ENCODE measurements around the gene COASY.
"Not testable (repeated sequence)": the region's sequence is repeated elsewhere in the genome, so short reads cannot be mapped to it uniquely, and the experiment has no call there.

COASY gene

DNA sequence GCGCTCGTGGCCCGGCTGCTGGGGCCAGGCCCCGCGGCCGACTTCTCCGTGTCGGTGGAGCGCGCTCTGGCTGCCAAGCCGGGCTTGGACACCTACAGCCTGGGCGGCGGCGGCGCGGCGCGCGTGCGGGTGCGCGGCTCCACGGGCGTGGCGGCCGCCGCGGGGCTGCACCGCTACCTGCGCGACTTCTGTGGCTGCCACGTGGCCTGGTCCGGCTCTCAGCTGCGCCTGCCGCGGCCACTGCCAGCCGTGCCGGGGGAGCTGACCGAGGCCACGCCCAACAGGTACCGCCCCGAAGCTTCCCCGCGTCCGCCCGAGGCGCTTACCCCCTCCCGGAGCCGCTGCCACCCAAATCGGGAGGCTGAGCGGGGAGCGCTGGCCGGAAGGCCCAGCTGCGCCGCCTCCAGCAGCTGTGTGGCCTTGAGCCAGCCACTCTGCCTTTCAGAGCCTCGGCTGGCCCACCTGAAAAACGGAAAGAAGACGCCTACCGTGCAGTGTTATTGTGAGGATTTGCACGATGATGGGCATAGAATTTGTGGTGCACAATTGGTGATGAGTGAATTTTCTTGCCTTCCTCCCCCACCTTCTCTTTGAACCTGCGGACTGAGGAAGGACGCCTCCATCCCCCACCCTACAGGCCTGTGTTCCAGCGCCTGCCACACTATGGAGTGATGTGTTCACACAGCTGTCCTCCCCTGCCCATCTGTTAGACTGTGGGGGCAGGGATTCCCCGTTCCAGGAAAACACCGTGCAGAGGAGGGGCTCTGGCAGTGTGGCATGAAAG is 25.4 kb upstream of the COASY start:
- Histone ChIP-seq H3K4me1 (ENCODE audit: low read length) (peaks cover 27% of the 10 kb centered on the region), H3K27me3 (ENCODE audit: low read depth, low read length) (no peaks in the 10 kb centered on the region), H3K9me3 (ENCODE audit: insufficient read depth, low read length) (no peaks in the 10 kb centered on the region), H3K4me2 (ENCODE audit: low read length) (peak overlapping the region; percentile 97), H3K36me3 (replicated peaks; ENCODE audit: low read depth, low read length) (peaks cover 25% of the 10 kb centered on the region), H3K9ac (ENCODE audit: low read length) (peak overlapping the region; percentile 93), H3K79me2 (ENCODE audit: low read length) (peaks cover 23% of the 10 kb centered on the region), H4K20me1 (ENCODE audit: insufficient read depth, low read length) (peaks cover 13% of the 10 kb centered on the region; the same call in 1 of the 2 replicates), H3K4me3 (ENCODE audit: low read length) (peak overlapping the region; percentile 84), H2AFZ (ENCODE audit: low read depth, low read length) (no peak overlapping the region), H3K27ac (ENCODE audit: low read length) (peak overlapping the region; percentile 53)
- TF ChIP-seq, protein P1, sequence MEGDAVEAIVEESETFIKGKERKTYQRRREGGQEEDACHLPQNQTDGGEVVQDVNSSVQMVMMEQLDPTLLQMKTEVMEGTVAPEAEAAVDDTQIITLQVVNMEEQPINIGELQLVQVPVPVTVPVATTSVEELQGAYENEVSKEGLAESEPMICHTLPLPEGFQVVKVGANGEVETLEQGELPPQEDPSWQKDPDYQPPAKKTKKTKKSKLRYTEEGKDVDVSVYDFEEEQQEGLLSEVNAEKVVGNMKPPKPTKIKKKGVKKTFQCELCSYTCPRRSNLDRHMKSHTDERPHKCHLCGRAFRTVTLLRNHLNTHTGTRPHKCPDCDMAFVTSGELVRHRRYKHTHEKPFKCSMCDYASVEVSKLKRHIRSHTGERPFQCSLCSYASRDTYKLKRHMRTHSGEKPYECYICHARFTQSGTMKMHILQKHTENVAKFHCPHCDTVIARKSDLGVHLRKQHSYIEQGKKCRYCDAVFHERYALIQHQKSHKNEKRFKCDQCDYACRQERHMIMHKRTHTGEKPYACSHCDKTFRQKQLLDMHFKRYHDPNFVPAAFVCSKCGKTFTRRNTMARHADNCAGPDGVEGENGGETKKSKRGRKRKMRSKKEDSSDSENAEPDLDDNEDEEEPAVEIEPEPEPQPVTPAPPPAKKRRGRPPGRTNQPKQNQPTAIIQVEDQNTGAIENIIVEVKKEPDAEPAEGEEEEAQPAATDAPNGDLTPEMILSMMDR (IDR thresholded peaks at IDR 0.05; ENCODE audit: low read depth, low read length): no peak
- no peak for TF ChIP-seq EZH2phosphoT487 (IDR thresholded peaks at IDR 0.05; ENCODE audit: low read depth)

DNA sequence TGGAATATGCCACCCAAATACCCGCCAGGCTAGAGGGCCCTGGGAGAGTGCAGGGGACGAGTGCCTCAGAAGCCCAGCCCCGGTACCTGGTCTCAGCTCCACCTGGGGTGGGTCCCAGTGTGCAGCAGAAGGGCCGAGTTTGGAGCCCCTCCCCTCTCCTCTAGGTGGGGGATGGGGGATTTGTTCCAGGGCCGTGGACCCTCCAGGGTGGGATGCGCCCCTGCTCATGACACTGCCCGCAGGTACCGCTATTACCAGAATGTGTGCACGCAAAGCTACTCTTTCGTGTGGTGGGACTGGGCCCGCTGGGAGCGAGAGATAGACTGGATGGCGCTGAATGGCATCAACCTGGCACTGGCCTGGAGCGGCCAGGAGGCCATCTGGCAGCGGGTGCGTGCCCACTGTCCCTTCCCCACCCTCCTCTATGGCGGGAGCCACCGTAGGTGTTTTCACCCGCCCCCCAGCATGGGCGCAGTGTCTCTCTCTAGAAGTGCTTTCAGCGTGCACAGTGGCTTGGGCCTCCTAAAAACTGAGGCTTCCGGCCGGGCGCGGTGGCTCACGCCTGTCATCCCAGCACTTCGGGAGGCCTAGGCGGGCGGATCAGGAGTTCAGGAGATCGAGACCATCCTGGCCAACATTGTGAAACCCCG is 24.7 kb upstream of the COASY start:
- Histone ChIP-seq H2AFZ (ENCODE audit: low read depth, low read length) (no peak overlapping the region), H3K36me3 (replicated peaks; ENCODE audit: low read depth, low read length) (peaks cover 26% of the 10 kb centered on the region), H3K79me2 (ENCODE audit: low read length) (peaks cover 23% of the 10 kb centered on the region), H3K9me3 (ENCODE audit: insufficient read depth, low read length) (no peaks in the 10 kb centered on the region), H3K27me3 (ENCODE audit: low read depth, low read length) (no peaks in the 10 kb centered on the region), H3K9ac (ENCODE audit: low read length) (peak overlapping the region; percentile 93), H3K4me1 (ENCODE audit: low read length) (peaks cover 24% of the 10 kb centered on the region), H4K20me1 (ENCODE audit: insufficient read depth, low read length) (peaks cover 13% of the 10 kb centered on the region; the same call in 1 of the 2 replicates), H3K4me3 (ENCODE audit: low read length) (peak overlapping the region; percentile 84), H3K27ac (ENCODE audit: low read length) (peak overlapping the region; percentile 53), H3K4me2 (ENCODE audit: low read length) (peak overlapping the region; percentile 97)
- TF ChIP-seq, protein P1 (IDR thresholded peaks at IDR 0.05; ENCODE audit: low read depth, low read length): no peak
- no peak for TF ChIP-seq EZH2phosphoT487 (IDR thresholded peaks at IDR 0.05; ENCODE audit: low read depth)

DNA sequence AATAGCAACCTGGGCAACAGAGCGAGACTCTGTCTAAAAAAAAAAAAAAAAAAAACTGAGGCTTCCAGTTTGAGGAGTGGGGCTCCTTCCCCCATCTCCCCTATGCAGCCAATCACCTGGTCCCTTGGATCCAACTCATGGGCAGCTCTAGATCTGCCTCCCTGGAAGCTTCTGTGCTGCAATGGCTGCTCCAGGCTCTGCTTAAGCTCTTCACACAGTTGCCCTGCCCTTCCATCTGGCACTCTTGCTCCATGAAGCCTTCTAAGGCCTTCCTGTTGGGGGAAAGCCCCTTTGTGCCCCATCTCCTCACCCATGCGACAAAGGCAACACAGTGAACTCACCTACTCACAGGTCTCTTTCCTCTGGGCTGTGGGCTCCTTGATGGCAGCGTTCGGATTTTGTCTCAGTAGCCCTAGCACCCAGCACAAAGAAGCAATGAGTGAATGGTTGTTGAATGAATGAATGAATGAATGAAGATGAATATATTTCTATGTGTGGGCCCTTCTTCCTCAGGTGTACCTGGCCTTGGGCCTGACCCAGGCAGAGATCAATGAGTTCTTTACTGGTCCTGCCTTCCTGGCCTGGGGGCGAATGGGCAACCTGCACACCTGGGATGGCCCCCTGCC is 24.0 kb upstream of the COASY start:
- no peak overlapping the region for H3K27ac ChIP-seq (ENCODE audit: low read length)
- H3K4me2 ChIP-seq (ENCODE audit: low read length): no peak overlapping the region
- H3K27me3 ChIP-seq (ENCODE audit: low read depth, low read length): no peaks in the 10 kb centered on the region
- H3K9ac ChIP-seq (ENCODE audit: low read length): no peak overlapping the region
- H4K20me1 ChIP-seq (ENCODE audit: insufficient read depth, low read length): peaks cover 13% of the 10 kb centered on the region; the same call in 1 of the 2 replicates
- H3K36me3 ChIP-seq (replicated peaks; ENCODE audit: low read depth, low read length): peaks cover 27% of the 10 kb centered on the region
- H2AFZ ChIP-seq (ENCODE audit: low read depth, low read length): no peak overlapping the region
- H3K9me3 ChIP-seq (ENCODE audit: insufficient read depth, low read length): no peaks in the 10 kb centered on the region
- no peak for TF ChIP-seq EZH2phosphoT487 (IDR thresholded peaks at IDR 0.05; ENCODE audit: low read depth)
- TF ChIP-seq, protein P1 (IDR thresholded peaks at IDR 0.05; ENCODE audit: low read depth, low read length): no peak
- H3K79me2 ChIP-seq (ENCODE audit: low read length): peaks cover 23% of the 10 kb centered on the region
- peaks cover 24% of the 10 kb centered on the region for H3K4me1 ChIP-seq (ENCODE audit: low read length)
- H3K4me3 ChIP-seq (ENCODE audit: low read length): peak overlapping the region; percentile 84; the same call in 1 of the 2 replicates

DNA sequence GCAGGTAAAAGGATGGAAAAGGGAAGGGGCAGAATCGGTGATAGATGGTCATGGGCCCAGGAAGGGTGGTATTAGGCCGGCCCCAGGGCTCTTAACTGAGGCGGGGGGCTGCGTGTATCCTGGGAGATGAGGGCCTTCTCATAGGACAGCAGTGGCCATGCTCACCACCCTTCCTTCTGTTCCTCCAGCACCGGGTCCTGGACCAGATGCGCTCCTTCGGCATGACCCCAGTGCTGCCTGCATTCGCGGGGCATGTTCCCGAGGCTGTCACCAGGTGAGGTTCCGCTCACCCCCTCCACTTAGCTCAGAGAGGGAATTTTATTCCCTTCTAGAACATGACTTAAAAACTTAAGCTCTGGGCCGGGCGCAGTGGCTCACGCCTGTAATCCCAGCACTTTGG is 23.5 kb upstream of the COASY start:
- TF ChIP-seq, protein P1 (IDR thresholded peaks at IDR 0.05; ENCODE audit: low read depth, low read length): no peak
- TF ChIP-seq EZH2phosphoT487 (IDR thresholded peaks at IDR 0.05; ENCODE audit: low read depth): no peak
- no peak overlapping the region for H3K27ac ChIP-seq (ENCODE audit: low read length)
- H3K27me3 ChIP-seq (ENCODE audit: low read depth, low read length): no peaks in the 10 kb centered on the region
- peaks cover 24% of the 10 kb centered on the region for H3K4me1 ChIP-seq (ENCODE audit: low read length)
- H3K9ac ChIP-seq (ENCODE audit: low read length): no peak overlapping the region
- H4K20me1 ChIP-seq (ENCODE audit: insufficient read depth, low read length): peaks cover 13% of the 10 kb centered on the region; the same call in 1 of the 2 replicates
- peaks cover 30% of the 10 kb centered on the region for H3K36me3 ChIP-seq (replicated peaks; ENCODE audit: low read depth, low read length)
- H2AFZ ChIP-seq (ENCODE audit: low read depth, low read length): no peak overlapping the region
- no peak overlapping the region for H3K4me3 ChIP-seq (ENCODE audit: low read length)
- H3K4me2 ChIP-seq (ENCODE audit: low read length): no peak overlapping the region
- H3K9me3 ChIP-seq (ENCODE audit: insufficient read depth, low read length): no peaks in the 10 kb centered on the region
- H3K79me2 ChIP-seq (ENCODE audit: low read length): peaks cover 23% of the 10 kb centered on the region

DNA sequence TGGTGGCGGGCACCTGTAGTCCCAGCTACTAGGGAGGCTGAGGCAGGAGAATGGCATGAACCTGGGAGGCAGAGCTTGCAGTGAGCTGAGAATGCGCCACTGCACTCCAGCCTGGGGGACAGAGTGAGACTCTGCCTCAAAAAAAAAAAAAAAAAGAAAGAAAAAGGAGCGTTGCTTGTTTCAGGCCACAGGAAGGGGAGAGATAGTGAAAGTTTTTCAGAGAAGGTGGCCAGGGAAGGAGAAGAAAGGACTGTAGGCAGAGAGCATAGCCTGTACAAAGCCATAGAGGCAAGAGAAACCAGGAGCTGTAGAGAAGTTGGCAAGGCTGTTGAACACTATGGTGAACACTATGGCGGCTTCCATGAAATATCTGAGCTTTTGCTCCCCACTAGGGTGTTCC is 21.4 kb upstream of the COASY start:
- not testable (repeated sequence) for H3K9me3 ChIP-seq (ENCODE audit: insufficient read depth, low read length); H3K4me2 ChIP-seq (ENCODE audit: low read length); H3K27me3 ChIP-seq (ENCODE audit: low read depth, low read length); H2AFZ ChIP-seq (ENCODE audit: low read depth, low read length); H3K4me3 ChIP-seq (ENCODE audit: low read length); H3K27ac ChIP-seq (ENCODE audit: low read length); H3K9ac ChIP-seq (ENCODE audit: low read length)
- Histone ChIP-seq H4K20me1 (ENCODE audit: insufficient read depth, low read length) (peaks cover 13% of the 10 kb centered on the region; the same call in 1 of the 2 replicates), H3K36me3 (replicated peaks; ENCODE audit: low read depth, low read length) (peaks cover 33% of the 10 kb centered on the region), H3K4me1 (ENCODE audit: low read length) (peaks cover 16% of the 10 kb centered on the region), H3K79me2 (ENCODE audit: low read length) (peaks cover 23% of the 10 kb centered on the region)

Data from OCI-LY3 (cell line).